ENCODE data around the gene SH3BGRL2. TPM values are rescaled to one million over a fixed set of nuclear protein-coding genes. Genes with fewer than 3 reads are reported as not detected.

The SH3BGRL2 gene
- total and polyA plus RNA-seq, 12 donors: 4.1 to 8.6 (median 5.0) TPM

DNA sequence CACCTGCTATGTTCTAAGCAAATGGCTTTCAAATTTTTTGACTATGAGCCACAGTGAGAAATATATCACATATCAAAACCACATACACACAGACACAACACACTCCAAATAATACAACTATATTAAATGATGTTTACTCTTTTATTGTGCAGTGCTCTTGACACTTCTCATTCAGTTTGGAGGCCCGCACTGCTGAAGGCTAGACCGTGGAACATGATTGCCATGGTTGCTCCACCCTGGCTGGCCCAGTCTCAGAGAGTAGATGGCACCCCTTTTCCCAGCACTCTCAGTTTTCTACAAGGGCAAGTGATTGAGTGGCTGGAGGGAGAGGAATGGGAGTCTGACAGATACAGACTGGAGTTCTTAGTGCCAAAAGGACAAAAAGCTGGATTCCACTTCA is 86.9 kb downstream of the SH3BGRL2 start:
- WGBS, 2 donors: 99 to 100% methylated on average over 2 of the region's 2 CpGs

DNA sequence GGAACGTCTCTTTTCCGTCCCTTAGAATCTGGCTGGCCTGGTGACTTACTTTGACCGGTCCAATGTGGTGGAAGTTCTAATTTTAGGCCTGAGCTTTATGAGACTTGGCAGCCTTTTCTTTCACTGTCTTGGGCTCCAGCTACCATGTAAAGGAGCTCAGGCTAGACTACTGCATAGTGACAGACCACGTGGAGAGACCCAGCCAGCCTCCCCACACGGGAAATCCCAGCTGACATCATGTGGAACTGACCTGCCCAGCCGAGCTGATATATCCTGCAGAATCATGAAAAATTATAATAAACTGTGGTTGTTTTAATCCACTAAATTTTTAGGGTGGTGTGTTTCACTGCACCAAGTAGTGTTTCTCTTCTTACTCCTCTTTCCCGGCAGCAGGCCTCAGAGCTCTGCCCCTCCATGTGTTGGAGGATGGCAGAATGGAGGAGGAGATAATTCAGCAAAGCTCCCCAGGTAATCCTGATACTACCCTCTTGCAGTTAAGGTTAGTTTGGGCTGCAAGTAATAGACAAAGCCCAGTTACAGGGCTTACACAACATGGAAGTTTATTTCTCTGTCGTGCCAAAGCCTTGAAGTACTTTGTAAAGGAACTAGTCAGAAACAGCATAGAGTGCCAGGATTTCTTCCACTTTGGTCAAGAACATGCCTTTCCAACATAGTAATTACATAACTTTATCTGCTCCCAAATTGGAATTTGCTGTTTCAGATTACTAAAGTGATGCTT is 87.5 kb downstream of the SH3BGRL2 start:
- WGBS, 2 donors: 81 to 84% methylated on average over 8 of the region's 8 CpGs
- ATAC-seq (peak in 3 of 8 donors; percentile 7 to 31 (median 18)), DNase-seq (no peak)
- no peak for TF ChIP-seq CTCF (IDR thresholded peaks at IDR 0.05)
- no peaks in the 10 kb centered on the region for H3K27me3 ChIP-seq
- no peaks in the 10 kb centered on the region for H3K4me1 ChIP-seq
- H3K27ac ChIP-seq: no peak overlapping the region
- H3K4me3 ChIP-seq: no peak overlapping the region
- no peaks in the 10 kb centered on the region for H3K36me3 ChIP-seq
- H3K9me3 ChIP-seq: no peaks in the 10 kb centered on the region
- intact Hi-C loops (cut with DNase I): loop anchor here in 2 of 10 donors (5.0 to 10.0 kb wide), 2 partner anchors 144 to 151 kb away; no protein-coding TSS in a partner anchor

More for the DNA sequence above, 86.9 kb downstream of the SH3BGRL2 start:
- Histone ChIP-seq H3K4me1 (no peaks in the 10 kb centered on the region), H3K9me3 (no peaks in the 10 kb centered on the region), H3K4me3 (no peak overlapping the region), H3K36me3 (no peaks in the 10 kb centered on the region), H3K27me3 (no peaks in the 10 kb centered on the region), H3K27ac (no peak overlapping the region)
- ATAC-seq (no peak), DNase-seq (no peak)
- no peak for TF ChIP-seq CTCF (IDR thresholded peaks at IDR 0.05)
- intact Hi-C loops (cut with DNase I): loop anchor here in 2 of 10 donors (5.0 to 10.0 kb wide), 2 partner anchors 143 to 151 kb away; no protein-coding TSS in a partner anchor

- 64 to 72% methylated on average over 6 of the region's 6 CpGs for WGBS, 2 donors
- Histone ChIP-seq H3K27ac (no peak overlapping the region), H3K27me3 (no peaks in the 10 kb centered on the region), H3K4me3 (no peak overlapping the region), H3K36me3 (no peaks in the 10 kb centered on the region), H3K9me3 (no peaks in the 10 kb centered on the region), H3K4me1 (peaks cover 0 to 1% (median 0%) of the 10 kb centered on the region in 9 donors)
- peak in 3 of 8 donors; percentile 22 to 31 (median 28) for ATAC-seq
- intact Hi-C loops (cut with DNase I): loop anchor here in 2 of 10 donors (5.0 to 10.0 kb wide), 2 partner anchors 145 to 152 kb away; no protein-coding TSS in a partner anchor
- DNase-seq: no peak
- no peak for TF ChIP-seq CTCF (IDR thresholded peaks at IDR 0.05)
Observed at GRCh38 chr6:79719248-79719960, 88.3 kb downstream of the SH3BGRL2 start.

DNA sequence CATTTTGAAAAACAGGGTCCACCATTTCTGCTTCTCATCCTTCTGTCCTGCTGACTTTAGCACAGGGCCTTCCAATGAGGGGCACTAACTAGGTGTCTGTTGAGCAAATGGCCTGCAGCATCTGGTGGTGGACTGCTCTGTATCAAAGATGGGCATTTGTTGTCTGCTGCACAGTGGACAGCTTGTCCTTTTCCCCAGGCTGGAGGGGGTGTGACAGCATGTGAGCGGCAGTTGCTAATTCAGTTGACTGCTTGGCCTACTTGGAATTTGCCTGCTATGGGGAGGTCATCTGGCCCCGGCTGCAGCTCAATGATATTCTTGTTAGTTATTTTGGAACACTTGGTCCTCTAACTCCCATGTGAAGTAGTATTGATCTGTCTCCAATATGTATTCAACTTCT is 93.7 kb downstream of the SH3BGRL2 start:
- H3K4me3 ChIP-seq: no peak overlapping the region
- no peaks in the 10 kb centered on the region for H3K9me3 ChIP-seq
- H3K36me3 ChIP-seq: no peaks in the 10 kb centered on the region
- H3K4me1 ChIP-seq: peaks cover 0 to 8% (median 0%) of the 10 kb centered on the region in 9 donors
- ATAC-seq (peak in 7 of 8 donors; percentile 52 to 99 (median 70)), DNase-seq (peak; percentile 8 to 18)
- intact Hi-C loops (cut with DNase I): no loop called here
- H3K27ac ChIP-seq: peak overlapping the region in 1 of 10 donors; percentile 28
- WGBS, 2 donors: 60 to 74% methylated on average over 2 of the region's 2 CpGs
- no peak for TF ChIP-seq CTCF (IDR thresholded peaks at IDR 0.05)
- no peaks in the 10 kb centered on the region for H3K27me3 ChIP-seq

Measured in heart right ventricle (tissue), 16 donors.